SK-N-SH (cell line): Measurements from ENCODE around the gene ARHGEF4. TPM values are rescaled to one million over a fixed set of nuclear protein-coding genes. Genes with fewer than 3 reads are reported as not detected.

Experiments
- CTCF ChIA-PET: fragments of 300-600, 350-600 bp; formaldehyde crosslinking; extraction: SDS; loops from one replicate; lab custom pipeline; 2021; lab: Yijun Ruan, JAX
- POLR2A ChIA-PET: fragments of 350-600 bp; sonication (Branson Sonifier 250); formaldehyde crosslinking; extraction: SDS; loops from one replicate; lab custom pipeline; 2020; ENCODE audit warnings: antibody characterized with exemption, inconsistent platforms; lab: Yijun Ruan, JAX
- DNase-seq: peaks from one replicate; pipeline ENCODE4 v3.0.0; 2012
- H2AFZ ChIP-seq: fragments of 200-600 bp; sonication (generic); 2 replicates; pipeline ENCODE4 v1.8.1; 2016; ENCODE audit warnings: antibody characterized with exemption, mild to moderate bottlenecking, low read depth
- H3F3A ChIP-seq: fragments of 200-600 bp; sonication (generic); replicated peaks from 2 replicates; pipeline ENCODE3; 2016; ENCODE audit warnings: antibody characterized with exemption, mild to moderate bottlenecking; ENCODE audit not compliant: insufficient read depth
- H3K27ac ChIP-seq, 2 experiments: fragments of 200-500 bp in 1 of 2; fragments of 200-600 bp in 1 of 2; sonication (Bioruptor generic) in 1 of 2; sonication (generic), shearing (Covaris generic) in 1 of 2; 2 replicates each; pipeline versions ENCODE4 v1.5.1 to v1.6.1; 2014 to 2016; ENCODE audit warnings: low read depth in 2 of 2, inconsistent platforms in 1 of 2, low read length in 1 of 2, mild to moderate bottlenecking in 1 of 2, mixed read lengths in 1 of 2
- H3K27me3 ChIP-seq: fragments of 200-600 bp; sonication (generic), shearing (Covaris generic); 2 replicates; pipeline ENCODE4 v1.6.1; 2016; ENCODE audit warnings: mixed run types; ENCODE audit not compliant: insufficient read depth
- H3K36me3 ChIP-seq, 2 experiments: fragments of 200-500 bp in 1 of 2; fragments of 200-600 bp in 1 of 2; sonication (Bioruptor generic) in 1 of 2; sonication (generic) in 1 of 2; replicated peaks in 1 of 2; 2 replicates each; pipeline versions ENCODE3 to v1.5.1; 2014 to 2016; ENCODE audit warnings: low read length in 1 of 2, mild to moderate bottlenecking in 1 of 2; ENCODE audit not compliant: insufficient read depth in 2 of 2, control insufficient read depth in 1 of 2
- H3K4me1 ChIP-seq, 2 experiments: fragments of 200-500 bp in 1 of 2; fragments of 200-600 bp in 1 of 2; sonication (Bioruptor generic) in 1 of 2; sonication (generic), shearing (Covaris generic) in 1 of 2; 2 replicates each; pipeline versions ENCODE4 v1.5.1 to v1.6.1; 2014 to 2016; ENCODE audit warnings: low read depth in 1 of 2, low read length in 1 of 2, mixed run types in 1 of 2; ENCODE audit not compliant: insufficient read depth in 2 of 2, control insufficient read depth in 1 of 2
- H3K4me2 ChIP-seq: fragments of 200-600 bp; sonication (generic), shearing (Covaris generic); 2 replicates; pipeline ENCODE4 v1.6.1; 2017; ENCODE audit warnings: mixed run types
- H3K4me3 ChIP-seq, 2 experiments: fragments of 200-500 bp in 1 of 2; fragments of 200-600 bp in 1 of 2; sonication (Bioruptor generic) in 1 of 2; sonication (generic), shearing (Covaris generic) in 1 of 2; 2 replicates each; pipeline versions ENCODE4 v1.5.1 to v1.8.1; 2014 to 2016; ENCODE audit warnings: low read depth in 2 of 2, inconsistent platforms in 1 of 2, low read length in 1 of 2, mild to moderate bottlenecking in 1 of 2, mixed read lengths in 1 of 2, moderate library complexity in 1 of 2
- H3K79me2 ChIP-seq: fragments of 200-600 bp; sonication (generic); 2 replicates; pipeline ENCODE4 v1.8.1; 2017; ENCODE audit warnings: mild to moderate bottlenecking; ENCODE audit not compliant: insufficient read depth
- H3K9ac ChIP-seq: fragments of 200-600 bp; sonication (generic); 2 replicates; pipeline ENCODE4 v1.6.1; 2017; ENCODE audit warnings: mixed run types
- H3K9me2 ChIP-seq: fragments of 200-600 bp; sonication (generic); 2 replicates; pipeline ENCODE4 v1.6.1; 2017; ENCODE audit warnings: mixed run types
- H3K9me3 ChIP-seq: fragments of 200-600 bp; sonication (generic); 2 replicates; pipeline ENCODE4 v1.6.1; 2017; ENCODE audit warnings: mixed run types, mild to moderate bottlenecking, moderate library complexity
- H4K20me1 ChIP-seq: fragments of 200-600 bp; sonication (generic); 2 replicates; pipeline ENCODE4 v1.6.1; 2017; ENCODE audit warnings: mild to moderate bottlenecking, mixed run types; ENCODE audit not compliant: insufficient read depth
- CHD2 ChIP-seq: fragments of 150-350 bp; IDR thresholded peaks from 2 replicates; pipeline ENCODE4 v1.6.1; 2018; ENCODE audit warnings: low read length; ENCODE audit not compliant: partially characterized antibody
- ELF1 ChIP-seq: IDR thresholded peaks from 2 replicates; pipeline ENCODE4 v1.4.0; 2012
- EZH2phosphoT487 ChIP-seq: fragments of 200-600 bp; sonication (generic); IDR thresholded peaks from 2 replicates; pipeline ENCODE4 v1.6.1; 2017; ENCODE audit warnings: low read depth, mixed run types, mild to moderate bottlenecking, antibody characterized with exemption, moderate library complexity, borderline replicate concordance
- FOSL2 ChIP-seq: IDR thresholded peaks from 2 replicates; pipeline ENCODE4 v1.4.0; 2012; ENCODE audit warnings: low read depth, mild to moderate bottlenecking, moderate library complexity, borderline replicate concordance
- MXI1 ChIP-seq: IDR thresholded peaks from 2 replicates; pipeline ENCODE4 v1.6.1; 2012; ENCODE audit warnings: mild to moderate bottlenecking, low read depth, low read length, improper control_type of control experiment
- POLR2AphosphoS5 ChIP-seq: IDR thresholded peaks from 2 replicates; pipeline ENCODE4 v1.6.1; 2012; ENCODE audit warnings: low read depth, low read length
- RFX5 ChIP-seq: IDR thresholded peaks from 2 replicates; pipeline ENCODE4 v1.6.1; 2012; ENCODE audit warnings: mild to moderate bottlenecking, improper control_type of control experiment, low read length
- SMC3 ChIP-seq: IDR thresholded peaks from 2 replicates; pipeline ENCODE4 v1.6.1; 2012; ENCODE audit warnings: low read depth, low read length, improper control_type of control experiment
- TAF1 ChIP-seq: IDR thresholded peaks from 2 replicates; pipeline ENCODE4 v1.6.1; 2012; ENCODE audit warnings: low read depth, mild to moderate bottlenecking, low read length, moderate library complexity, borderline replicate concordance
- TEAD4 ChIP-seq: IDR thresholded peaks from 2 replicates; pipeline ENCODE4 v1.4.0; 2012; ENCODE audit warnings: mild to moderate bottlenecking, borderline replicate concordance; ENCODE audit not compliant: insufficient read depth
- YY1 ChIP-seq: IDR thresholded peaks from 2 replicates; pipeline ENCODE4 v1.4.0; 2012; ENCODE audit warnings: low read depth, mild to moderate bottlenecking
- WGBS: methylation state at CpG from one replicate; pipeline ENCODE4 v1.1.6; 2017; ENCODE audit warnings: low lambda C conversion rate; 5-methylcytosine and 5-hydroxymethylcytosine counted together
- polyA plus RNA-seq, 3 experiments: library from polyadenylated mRNA; depleted of rRNA; stranded (reverse); fragments of >200 nt; gene quantifications; 2 replicates each; pipeline ENCODE4 v1.2.3, GENCODE V29; 2012
- TF ChIP-seq, protein P1 (sequence below): IDR thresholded peaks from 2 replicates; pipeline ENCODE4 v1.4.0; 2012; ENCODE audit warnings: low read depth, borderline replicate concordance
- TF ChIP-seq, protein P2 (sequence below): IDR thresholded peaks from 2 replicates; pipeline ENCODE4; 2012
- TF ChIP-seq, protein P3 (sequence below): fragments of 150-350 bp; IDR thresholded peaks from 2 replicates; pipeline ENCODE4 v1.6.1; 2017; ENCODE audit warnings: antibody characterized with exemption, low read length, low read depth, borderline replicate concordance
- TF ChIP-seq, protein P4 (sequence below): fragments of 200-600 bp; sonication (generic); IDR thresholded peaks from 2 replicates; pipeline ENCODE4 v1.6.1; 2017; ENCODE audit warnings: antibody characterized with exemption, mild to moderate bottlenecking, moderate library complexity
- TF ChIP-seq, protein P5 (sequence below): IDR thresholded peaks from 2 replicates; pipeline ENCODE4 v1.6.1; 2012; ENCODE audit warnings: mild to moderate bottlenecking, low read depth, low read length, moderate library complexity

Gene ARHGEF4
- polyA plus RNA-seq, 1 of the 3 experiments (the other 2 are of a cell fraction): 2.3 TPM

DNA sequence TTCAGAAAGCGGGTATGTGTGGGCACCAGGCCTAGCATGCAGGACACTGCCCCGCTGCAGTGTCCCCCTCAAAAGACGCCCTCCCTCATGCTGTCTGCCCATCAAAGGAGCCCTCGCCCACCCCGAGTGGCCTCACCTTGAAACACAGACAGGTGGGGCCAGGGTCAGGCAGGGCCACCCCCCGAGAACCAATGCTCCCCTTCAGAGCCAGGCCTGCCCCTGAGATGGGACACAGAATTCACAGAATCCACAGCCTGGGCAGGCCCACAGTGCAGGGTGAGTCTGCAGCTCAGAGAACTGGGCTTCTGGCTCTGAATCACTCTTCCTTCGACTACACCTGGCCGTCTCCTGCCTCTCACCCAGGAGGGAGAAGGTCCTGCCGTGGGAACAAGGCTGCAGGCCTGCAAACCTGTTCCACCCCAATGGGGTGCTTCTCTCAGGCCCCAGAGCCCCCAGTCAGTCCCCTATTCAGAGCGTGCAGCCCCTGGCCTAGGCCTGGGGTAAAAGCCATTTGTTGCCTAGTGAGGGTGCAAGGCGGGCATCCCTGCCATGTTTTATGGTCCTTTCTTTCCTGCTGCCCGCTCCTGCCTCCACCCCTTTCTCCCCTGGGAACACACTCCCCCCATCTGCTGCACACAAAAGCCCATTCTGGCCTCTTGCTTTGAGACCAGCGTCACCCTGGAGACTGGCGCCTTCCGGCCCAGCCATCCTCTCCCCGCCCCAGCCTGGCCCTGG, 11.3 kb upstream of the ARHGEF4 start (continued):
- TF ChIP-seq, protein P1, sequence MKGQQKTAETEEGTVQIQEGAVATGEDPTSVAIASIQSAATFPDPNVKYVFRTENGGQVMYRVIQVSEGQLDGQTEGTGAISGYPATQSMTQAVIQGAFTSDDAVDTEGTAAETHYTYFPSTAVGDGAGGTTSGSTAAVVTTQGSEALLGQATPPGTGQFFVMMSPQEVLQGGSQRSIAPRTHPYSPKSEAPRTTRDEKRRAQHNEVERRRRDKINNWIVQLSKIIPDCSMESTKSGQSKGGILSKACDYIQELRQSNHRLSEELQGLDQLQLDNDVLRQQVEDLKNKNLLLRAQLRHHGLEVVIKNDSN: no peak
- TF ChIP-seq MXI1 (no peak), TEAD4 (no peak), YY1 (no peak), RFX5 (no peak)

DNA sequence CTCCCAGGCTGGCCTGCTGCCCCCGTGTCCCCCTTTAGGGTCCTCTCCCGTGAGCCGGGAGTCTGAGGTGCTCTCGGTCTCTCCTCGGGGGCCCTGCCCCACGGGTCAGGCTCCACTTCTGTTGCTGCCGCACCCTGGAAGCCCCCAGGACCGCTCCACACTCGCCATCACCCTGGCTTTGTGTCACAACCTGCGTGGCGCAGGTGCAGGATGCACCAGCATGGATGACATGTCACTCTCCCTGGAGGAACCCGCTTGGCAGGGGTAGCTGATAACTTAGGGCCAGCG, 10.8 kb upstream of the ARHGEF4 start:
- Histone ChIP-seq H3K4me3 (no peak overlapping the region), H3K27me3 (no peaks in the 10 kb centered on the region), H3K36me3 (no peaks in the 10 kb centered on the region), H3K9me3 (no peaks in the 10 kb centered on the region), H3K27ac (no peak overlapping the region), H3K4me2 (no peak overlapping the region), H2AFZ (no peak overlapping the region), H3K79me2 (no peaks in the 10 kb centered on the region), H4K20me1 (no peaks in the 10 kb centered on the region), H3F3A (no peaks in the 10 kb centered on the region), H3K9me2 (no peaks in the 10 kb centered on the region), H3K9ac (no peak overlapping the region), H3K4me1 (peaks cover 2 to 4% of the 10 kb centered on the region in 2 experiments; a peak in 2 of 4 replicates)
- WGBS: 87% methylated on average over 9 of the region's 13 CpGs
- no peak for TF ChIP-seq POLR2AphosphoS5
- TF ChIP-seq, protein P2, sequence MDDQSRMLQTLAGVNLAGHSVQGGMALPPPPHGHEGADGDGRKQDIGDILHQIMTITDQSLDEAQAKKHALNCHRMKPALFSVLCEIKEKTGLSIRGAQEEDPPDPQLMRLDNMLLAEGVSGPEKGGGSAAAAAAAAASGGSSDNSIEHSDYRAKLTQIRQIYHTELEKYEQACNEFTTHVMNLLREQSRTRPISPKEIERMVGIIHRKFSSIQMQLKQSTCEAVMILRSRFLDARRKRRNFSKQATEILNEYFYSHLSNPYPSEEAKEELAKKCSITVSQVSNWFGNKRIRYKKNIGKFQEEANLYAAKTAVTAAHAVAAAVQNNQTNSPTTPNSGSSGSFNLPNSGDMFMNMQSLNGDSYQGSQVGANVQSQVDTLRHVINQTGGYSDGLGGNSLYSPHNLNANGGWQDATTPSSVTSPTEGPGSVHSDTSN: no peak
- TF ChIP-seq TAF1: no peak
- no peak for TF ChIP-seq YY1
- TF ChIP-seq, protein P3, sequence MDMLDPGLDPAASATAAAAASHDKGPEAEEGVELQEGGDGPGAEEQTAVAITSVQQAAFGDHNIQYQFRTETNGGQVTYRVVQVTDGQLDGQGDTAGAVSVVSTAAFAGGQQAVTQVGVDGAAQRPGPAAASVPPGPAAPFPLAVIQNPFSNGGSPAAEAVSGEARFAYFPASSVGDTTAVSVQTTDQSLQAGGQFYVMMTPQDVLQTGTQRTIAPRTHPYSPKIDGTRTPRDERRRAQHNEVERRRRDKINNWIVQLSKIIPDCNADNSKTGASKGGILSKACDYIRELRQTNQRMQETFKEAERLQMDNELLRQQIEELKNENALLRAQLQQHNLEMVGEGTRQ: no peak
- TF ChIP-seq ELF1: no peak
- ChIA-PET CTCF (interaction anchor here (0.7 kb wide), 1 partner anchor 29 kb away, joined by 3 read pairs; no protein-coding TSS in a partner anchor), POLR2A (no interaction called here)
- DNase-seq: no peak

DNA sequence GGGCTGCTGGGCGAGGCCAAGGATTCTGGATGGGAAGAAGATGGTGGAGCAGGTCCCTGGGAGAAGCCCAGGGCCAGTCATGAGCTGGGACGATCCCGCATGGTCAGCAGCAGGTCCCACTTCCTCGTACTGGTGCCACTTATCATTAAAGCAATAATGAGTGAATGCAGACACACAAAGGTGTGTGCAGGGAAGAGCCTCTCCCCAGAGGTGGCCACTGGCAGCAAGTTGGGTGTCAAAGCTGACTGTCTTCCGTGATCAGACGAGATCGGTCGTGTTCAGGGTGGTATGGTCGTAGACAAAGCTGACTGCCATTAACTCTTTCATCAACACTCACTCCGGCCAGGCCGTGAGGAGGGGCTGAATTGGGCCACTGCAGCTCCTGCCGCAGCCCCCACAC, 10.3 kb upstream of the ARHGEF4 start:
- H3K27me3 ChIP-seq: no peaks in the 10 kb centered on the region
- no peaks in the 10 kb centered on the region for H3K79me2 ChIP-seq
- H3K4me2 ChIP-seq: no peak overlapping the region
- no peaks in the 10 kb centered on the region for H4K20me1 ChIP-seq
- ChIA-PET POLR2A (no interaction called here), CTCF (interaction anchor here (0.7 to 0.8 kb wide), 2 partner anchors 29 to 47 kb away, joined by 3 read pairs; no protein-coding TSS in a partner anchor)
- no peaks in the 10 kb centered on the region for H3K9me3 ChIP-seq
- no peak overlapping the region for H2AFZ ChIP-seq
- TF ChIP-seq ELF1: no peak
- no peak for TF ChIP-seq FOSL2
- TF ChIP-seq, protein P4, sequence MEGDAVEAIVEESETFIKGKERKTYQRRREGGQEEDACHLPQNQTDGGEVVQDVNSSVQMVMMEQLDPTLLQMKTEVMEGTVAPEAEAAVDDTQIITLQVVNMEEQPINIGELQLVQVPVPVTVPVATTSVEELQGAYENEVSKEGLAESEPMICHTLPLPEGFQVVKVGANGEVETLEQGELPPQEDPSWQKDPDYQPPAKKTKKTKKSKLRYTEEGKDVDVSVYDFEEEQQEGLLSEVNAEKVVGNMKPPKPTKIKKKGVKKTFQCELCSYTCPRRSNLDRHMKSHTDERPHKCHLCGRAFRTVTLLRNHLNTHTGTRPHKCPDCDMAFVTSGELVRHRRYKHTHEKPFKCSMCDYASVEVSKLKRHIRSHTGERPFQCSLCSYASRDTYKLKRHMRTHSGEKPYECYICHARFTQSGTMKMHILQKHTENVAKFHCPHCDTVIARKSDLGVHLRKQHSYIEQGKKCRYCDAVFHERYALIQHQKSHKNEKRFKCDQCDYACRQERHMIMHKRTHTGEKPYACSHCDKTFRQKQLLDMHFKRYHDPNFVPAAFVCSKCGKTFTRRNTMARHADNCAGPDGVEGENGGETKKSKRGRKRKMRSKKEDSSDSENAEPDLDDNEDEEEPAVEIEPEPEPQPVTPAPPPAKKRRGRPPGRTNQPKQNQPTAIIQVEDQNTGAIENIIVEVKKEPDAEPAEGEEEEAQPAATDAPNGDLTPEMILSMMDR: no peak
- no peak for TF ChIP-seq TEAD4
- TF ChIP-seq CHD2: no peak
- no peak for TF ChIP-seq EZH2phosphoT487
- no peak for TF ChIP-seq SMC3
- TF ChIP-seq, protein P5, sequence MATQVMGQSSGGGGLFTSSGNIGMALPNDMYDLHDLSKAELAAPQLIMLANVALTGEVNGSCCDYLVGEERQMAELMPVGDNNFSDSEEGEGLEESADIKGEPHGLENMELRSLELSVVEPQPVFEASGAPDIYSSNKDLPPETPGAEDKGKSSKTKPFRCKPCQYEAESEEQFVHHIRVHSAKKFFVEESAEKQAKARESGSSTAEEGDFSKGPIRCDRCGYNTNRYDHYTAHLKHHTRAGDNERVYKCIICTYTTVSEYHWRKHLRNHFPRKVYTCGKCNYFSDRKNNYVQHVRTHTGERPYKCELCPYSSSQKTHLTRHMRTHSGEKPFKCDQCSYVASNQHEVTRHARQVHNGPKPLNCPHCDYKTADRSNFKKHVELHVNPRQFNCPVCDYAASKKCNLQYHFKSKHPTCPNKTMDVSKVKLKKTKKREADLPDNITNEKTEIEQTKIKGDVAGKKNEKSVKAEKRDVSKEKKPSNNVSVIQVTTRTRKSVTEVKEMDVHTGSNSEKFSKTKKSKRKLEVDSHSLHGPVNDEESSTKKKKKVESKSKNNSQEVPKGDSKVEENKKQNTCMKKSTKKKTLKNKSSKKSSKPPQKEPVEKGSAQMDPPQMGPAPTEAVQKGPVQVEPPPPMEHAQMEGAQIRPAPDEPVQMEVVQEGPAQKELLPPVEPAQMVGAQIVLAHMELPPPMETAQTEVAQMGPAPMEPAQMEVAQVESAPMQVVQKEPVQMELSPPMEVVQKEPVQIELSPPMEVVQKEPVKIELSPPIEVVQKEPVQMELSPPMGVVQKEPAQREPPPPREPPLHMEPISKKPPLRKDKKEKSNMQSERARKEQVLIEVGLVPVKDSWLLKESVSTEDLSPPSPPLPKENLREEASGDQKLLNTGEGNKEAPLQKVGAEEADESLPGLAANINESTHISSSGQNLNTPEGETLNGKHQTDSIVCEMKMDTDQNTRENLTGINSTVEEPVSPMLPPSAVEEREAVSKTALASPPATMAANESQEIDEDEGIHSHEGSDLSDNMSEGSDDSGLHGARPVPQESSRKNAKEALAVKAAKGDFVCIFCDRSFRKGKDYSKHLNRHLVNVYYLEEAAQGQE: no peak
- H3F3A ChIP-seq: no peaks in the 10 kb centered on the region
- no peak overlapping the region for H3K9ac ChIP-seq
- H3K9me2 ChIP-seq: no peaks in the 10 kb centered on the region
- H3K27ac ChIP-seq: no peak overlapping the region
- WGBS: 90% methylated on average over 4 of the region's 12 CpGs
- H3K4me3 ChIP-seq: no peak overlapping the region
- H3K36me3 ChIP-seq: no peaks in the 10 kb centered on the region
- peaks cover 2 to 4% of the 10 kb centered on the region in 2 experiments; a peak in 2 of 4 replicates for H3K4me1 ChIP-seq
- DNase-seq: no peak
